Neural cell (in vitro differentiated cells): ENCODE results near the gene MED29. TPM values are rescaled to one million over a fixed set of nuclear protein-coding genes. Genes with fewer than 3 reads are reported as not detected.

ENCODE experiments used
- H2AFZ ChIP-seq: fragments of 200-600, 300-800 bp; sonication (generic), shearing (Covaris generic); 2 replicates; pipeline ENCODE4 v1.6.0; 2014; ENCODE audit warnings: low read depth, mild to moderate bottlenecking, antibody characterized with exemption, low read length, moderate library complexity
- H3F3A ChIP-seq: fragments of 200-600 bp; shearing (Covaris generic); 2 replicates; pipeline ENCODE4 v1.6.1; 2016; ENCODE audit warnings: mild to moderate bottlenecking, moderate library complexity, mixed read lengths, antibody characterized with exemption, low read length; ENCODE audit not compliant: insufficient read depth, poor library complexity, severe bottlenecking
- H3K27ac ChIP-seq: fragments of 200-600, 300-800 bp; sonication (generic), shearing (Covaris generic); 2 replicates; pipeline ENCODE4 v1.5.1; 2014; ENCODE audit warnings: mild to moderate bottlenecking, low read length, moderate library complexity
- H3K27me3 ChIP-seq: fragments of 300-800, 200-600 bp; sonication (generic), shearing (Covaris generic); 2 replicates; pipeline ENCODE4 v1.6.0; 2014; ENCODE audit warnings: mild to moderate bottlenecking, low read depth, low read length, moderate library complexity; ENCODE audit not compliant: insufficient read depth
- H3K36me3 ChIP-seq: fragments of 300-800, 200-600 bp; sonication (generic), shearing (Covaris generic); 2 replicates; pipeline ENCODE4 v1.5.1; 2014; ENCODE audit warnings: mild to moderate bottlenecking, antibody characterized with exemption, low read length, moderate library complexity; ENCODE audit not compliant: insufficient read depth
- H3K4me2 ChIP-seq: fragments of 300-800, 200-600 bp; sonication (generic), shearing (Covaris generic); 2 replicates; pipeline ENCODE4 v1.6.0; 2014; ENCODE audit warnings: mild to moderate bottlenecking, low read length
- H3K4me3 ChIP-seq: fragments of 300-800, 200-600 bp; sonication (generic), shearing (Covaris generic); 2 replicates; pipeline ENCODE4 v1.5.1; 2014; ENCODE audit warnings: mild to moderate bottlenecking, low read length, moderate library complexity
- H3K79me2 ChIP-seq: fragments of 200-600 bp; shearing (Covaris generic); replicated peaks from 2 replicates; pipeline ENCODE4 v1.6.0; 2014; ENCODE audit warnings: mild to moderate bottlenecking, low read length, moderate library complexity; ENCODE audit not compliant: insufficient read depth
- H3K9ac ChIP-seq: fragments of 300-800, 200-600 bp; sonication (generic), shearing (Covaris generic); 2 replicates; pipeline ENCODE4 v1.6.1; 2016; ENCODE audit warnings: mild to moderate bottlenecking, low read length, mixed read lengths
- H3K9me2 ChIP-seq: fragments of 200-600 bp; shearing (Covaris generic); 2 replicates; pipeline ENCODE4 v1.6.1; 2016; ENCODE audit warnings: mild to moderate bottlenecking, low read length, mixed read lengths; ENCODE audit not compliant: insufficient read depth
- H3K9me3 ChIP-seq: fragments of 200-600, 300-800 bp; sonication (generic), shearing (Covaris generic); 2 replicates; pipeline ENCODE4 v1.6.1; 2016; ENCODE audit warnings: mild to moderate bottlenecking, mixed run types, low read length, moderate library complexity, mixed read lengths
- H4K20me1 ChIP-seq: fragments of 200-600 bp; shearing (Covaris generic); 2 replicates; pipeline ENCODE4 v1.6.1; 2016; ENCODE audit warnings: mild to moderate bottlenecking, mixed run types; ENCODE audit not compliant: insufficient read depth
- CTCF ChIP-seq: fragments of 450-650 bp; IDR thresholded peaks from 2 replicates; pipeline ENCODE4 v1.5.1; 2014; ENCODE audit warnings: antibody characterized with exemption, mild to moderate bottlenecking, moderate library complexity; ENCODE audit not compliant: poor library complexity, severe bottlenecking
- EP300 ChIP-seq: fragments of 450-650 bp; conservative IDR thresholded peaks from 2 replicates; pipeline ENCODE4 v1.6.1; 2014; ENCODE audit warnings: antibody characterized with exemption, mild to moderate bottlenecking, moderate library complexity; ENCODE audit not compliant: poor library complexity, severe bottlenecking
- EZH2 ChIP-seq: fragments of 200-600, 300-800 bp; shearing (Covaris generic), sonication (generic); IDR thresholded peaks from 2 replicates; pipeline ENCODE4 v1.6.1; 2014; ENCODE audit warnings: antibody characterized with exemption, low read length, borderline replicate concordance, mild to moderate bottlenecking; ENCODE audit not compliant: insufficient read depth, poor library complexity, severe bottlenecking
- MXI1 ChIP-seq: fragments of 450-650 bp; conservative IDR thresholded peaks from 2 replicates; pipeline ENCODE4 v1.6.1; 2014; ENCODE audit warnings: antibody characterized with exemption, mild to moderate bottlenecking; ENCODE audit not compliant: poor library complexity, severe bottlenecking
- POLR2AphosphoS5 ChIP-seq: IDR thresholded peaks from 2 replicates; pipeline ENCODE4 v1.6.1; 2012
- RAD21 ChIP-seq: fragments of 450-650 bp; conservative IDR thresholded peaks from 2 replicates; pipeline ENCODE4 v1.6.1; 2014; ENCODE audit warnings: antibody characterized with exemption, mild to moderate bottlenecking, moderate library complexity
- SMC3 ChIP-seq: fragments of 450-650 bp; conservative IDR thresholded peaks from 2 replicates; pipeline ENCODE4 v1.6.1; 2014; ENCODE audit warnings: antibody characterized with exemption, mild to moderate bottlenecking, moderate library complexity; ENCODE audit not compliant: poor library complexity
- TAF1 ChIP-seq: IDR thresholded peaks from 2 replicates; pipeline ENCODE4 v1.6.1; 2012; ENCODE audit warnings: low read depth
- polyA plus RNA-seq: library from polyadenylated mRNA; depleted of rRNA; stranded (reverse); fragments of >200 nt; gene quantifications from 2 replicates; pipeline ENCODE4 v1.2.3, GENCODE V29; 2014
- TF ChIP-seq, protein P1 (sequence below): IDR thresholded peaks from 2 replicates; pipeline ENCODE4 v1.6.1; 2012; ENCODE audit warnings: borderline replicate concordance

Gene MED29
- polyA plus RNA-seq, 1 donor from 2014 or later, result 39.5 TPM

DNA sequence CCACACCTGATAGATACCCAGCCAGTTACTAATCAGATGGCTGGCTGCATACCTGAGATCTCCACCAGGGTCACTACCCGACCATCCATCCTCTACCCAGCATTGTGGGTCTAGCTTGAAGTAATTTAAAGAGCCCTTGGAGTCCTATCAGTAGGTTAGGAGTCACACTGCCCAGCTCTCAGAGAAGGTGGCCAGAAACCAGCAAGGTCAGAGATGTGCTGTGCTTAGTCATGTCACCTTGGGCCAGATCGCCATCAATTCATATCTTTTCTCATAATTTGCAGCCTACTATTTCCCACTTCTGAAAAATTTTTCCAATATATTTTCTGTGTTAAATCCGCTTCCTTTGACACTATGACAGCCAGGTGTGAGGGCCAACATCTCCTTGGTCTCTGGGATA lies 35.1 kb upstream of the MED29 start:
- H3F3A ChIP-seq, result no peaks in the 10 kb centered on the region
- peaks cover 10% of the 10 kb centered on the region for H3K36me3 ChIP-seq
- H2AFZ ChIP-seq, result no peak overlapping the region
- no peak for TF ChIP-seq MXI1
- no peak for TF ChIP-seq TAF1
- TF ChIP-seq RAD21, result no peak
- TF ChIP-seq SMC3, result no peak
- no peak for TF ChIP-seq EP300
- TF ChIP-seq, protein P1, sequence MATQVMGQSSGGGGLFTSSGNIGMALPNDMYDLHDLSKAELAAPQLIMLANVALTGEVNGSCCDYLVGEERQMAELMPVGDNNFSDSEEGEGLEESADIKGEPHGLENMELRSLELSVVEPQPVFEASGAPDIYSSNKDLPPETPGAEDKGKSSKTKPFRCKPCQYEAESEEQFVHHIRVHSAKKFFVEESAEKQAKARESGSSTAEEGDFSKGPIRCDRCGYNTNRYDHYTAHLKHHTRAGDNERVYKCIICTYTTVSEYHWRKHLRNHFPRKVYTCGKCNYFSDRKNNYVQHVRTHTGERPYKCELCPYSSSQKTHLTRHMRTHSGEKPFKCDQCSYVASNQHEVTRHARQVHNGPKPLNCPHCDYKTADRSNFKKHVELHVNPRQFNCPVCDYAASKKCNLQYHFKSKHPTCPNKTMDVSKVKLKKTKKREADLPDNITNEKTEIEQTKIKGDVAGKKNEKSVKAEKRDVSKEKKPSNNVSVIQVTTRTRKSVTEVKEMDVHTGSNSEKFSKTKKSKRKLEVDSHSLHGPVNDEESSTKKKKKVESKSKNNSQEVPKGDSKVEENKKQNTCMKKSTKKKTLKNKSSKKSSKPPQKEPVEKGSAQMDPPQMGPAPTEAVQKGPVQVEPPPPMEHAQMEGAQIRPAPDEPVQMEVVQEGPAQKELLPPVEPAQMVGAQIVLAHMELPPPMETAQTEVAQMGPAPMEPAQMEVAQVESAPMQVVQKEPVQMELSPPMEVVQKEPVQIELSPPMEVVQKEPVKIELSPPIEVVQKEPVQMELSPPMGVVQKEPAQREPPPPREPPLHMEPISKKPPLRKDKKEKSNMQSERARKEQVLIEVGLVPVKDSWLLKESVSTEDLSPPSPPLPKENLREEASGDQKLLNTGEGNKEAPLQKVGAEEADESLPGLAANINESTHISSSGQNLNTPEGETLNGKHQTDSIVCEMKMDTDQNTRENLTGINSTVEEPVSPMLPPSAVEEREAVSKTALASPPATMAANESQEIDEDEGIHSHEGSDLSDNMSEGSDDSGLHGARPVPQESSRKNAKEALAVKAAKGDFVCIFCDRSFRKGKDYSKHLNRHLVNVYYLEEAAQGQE, result no peak
- TF ChIP-seq POLR2AphosphoS5, result no peak
- TF ChIP-seq EZH2, result no peak
- no peak for TF ChIP-seq CTCF
- no peak overlapping the region for H3K4me2 ChIP-seq
- H3K27me3 ChIP-seq, result no peaks in the 10 kb centered on the region
- peaks cover 3% of the 10 kb centered on the region for H3K79me2 ChIP-seq
- no peak overlapping the region for H3K27ac ChIP-seq
- H4K20me1 ChIP-seq, result no peaks in the 10 kb centered on the region
- no peaks in the 10 kb centered on the region for H3K9me3 ChIP-seq
- H3K9ac ChIP-seq, result no peak overlapping the region
- no peak overlapping the region for H3K4me3 ChIP-seq
- no peaks in the 10 kb centered on the region for H3K9me2 ChIP-seq

- Histone ChIP-seq H3K27ac (no peak overlapping the region), H3K9me3 (no peaks in the 10 kb centered on the region), H3K79me2 (peaks cover 3% of the 10 kb centered on the region), H3K4me2 (no peak overlapping the region), H3K9me2 (no peaks in the 10 kb centered on the region), H3K4me3 (no peak overlapping the region), H3K9ac (no peak overlapping the region), H3F3A (no peaks in the 10 kb centered on the region), H4K20me1 (no peaks in the 10 kb centered on the region), H2AFZ (no peak overlapping the region), H3K27me3 (no peaks in the 10 kb centered on the region), H3K36me3 (peaks cover 6% of the 10 kb centered on the region)
- TF ChIP-seq CTCF (no peak), TAF1 (no peak), RAD21 (no peak), SMC3 (no peak), MXI1 (no peak), EZH2 (no peak), EP300 (no peak), POLR2AphosphoS5 (no peak)
- TF ChIP-seq, protein P1, result no peak
Measured at GRCh38 chr19:39356647-39357046, 34.5 kb upstream of the MED29 start.
